Panc1 (cell line): ENCODE measurements around the gene CTDSP1. TPM values are rescaled to one million over a fixed set of nuclear protein-coding genes. Genes with fewer than 3 reads are reported as not detected.

ENCODE experiments used
- ATAC-seq: fragments of 200-7000 bp; cut with Tn5 transposase; 2 replicates; pipeline ENCODE4 v1.9.1; 2020; ENCODE audit warnings: mild to moderate bottlenecking, moderate library complexity
- BruUV-seq: library from RNA; stranded (reverse); fragments of 400-500 nt; replicated peaks from 2 replicates; lab custom pipeline; 2021; lab: Mats Ljungman, UMichigan
- CTCF ChIA-PET: fragments of 300-600 bp; sonication (Branson Sonifier 250); formaldehyde crosslinking; loops from one replicate; lab custom pipeline; 2022; ENCODE audit warnings: antibody characterized with exemption; lab: Charles Lee
- POLR2A ChIA-PET: fragments of 300-600 bp; sonication (Branson Sonifier 250); formaldehyde crosslinking; loops from one replicate; lab custom pipeline; 2022; ENCODE audit warnings: antibody characterized with exemption; lab: Charles Lee
- DNase-seq: peaks from one replicate; pipeline ENCODE4 v3.0.0-alpha.2; 2010; ENCODE audit warnings: low read depth, low spot score
- H3K27ac ChIP-seq: 2 replicates; pipeline ENCODE4 v1.5.1; 2011; ENCODE audit warnings: mild to moderate bottlenecking, low read length, inconsistent platforms
- H3K27me3 ChIP-seq: fragments of 200-500 bp; sonication (Bioruptor generic); 2 replicates; pipeline ENCODE4 v1.6.0; 2014; ENCODE audit warnings: low read length, inconsistent platforms; ENCODE audit not compliant: control insufficient read depth, insufficient read depth
- H3K36me3 ChIP-seq: fragments of 200-500 bp; sonication (Bioruptor generic); 2 replicates; pipeline ENCODE4 v1.5.1; 2014; ENCODE audit warnings: inconsistent platforms, mild to moderate bottlenecking, low read length, moderate library complexity; ENCODE audit not compliant: control insufficient read depth, insufficient read depth
- H3K4me1 ChIP-seq: 2 replicates; pipeline ENCODE4 v1.5.1; 2011; ENCODE audit warnings: inconsistent platforms, mild to moderate bottlenecking, low read length, moderate library complexity; ENCODE audit not compliant: control insufficient read depth, insufficient read depth
- H3K4me3 ChIP-seq, 2 experiments: 2 replicates each; pipeline ENCODE4 v1.5.1; 2011 to 2012; ENCODE audit warnings: low read depth in 2 of 2, low read length in 2 of 2, mild to moderate bottlenecking in 2 of 2, inconsistent platforms in 1 of 2, moderate library complexity in 1 of 2
- H3K9me3 ChIP-seq: fragments of 200-500 bp; sonication (Bioruptor generic); 2 replicates; pipeline ENCODE4 v1.5.1; 2014; ENCODE audit warnings: low read depth, mild to moderate bottlenecking, inconsistent platforms, low read length, moderate library complexity; ENCODE audit not compliant: control insufficient read depth, insufficient read depth
- POLR2AphosphoS5 ChIP-seq: IDR thresholded peaks from 2 replicates; pipeline ENCODE4 v1.6.1; 2012; ENCODE audit warnings: mild to moderate bottlenecking, low read depth, low read length, moderate library complexity
- REST ChIP-seq, 2 experiments: IDR thresholded peaks; 2 replicates each; pipeline ENCODE4 v1.6.1; 2011 to 2012; ENCODE audit warnings: low read depth in 2 of 2, control low read depth in 1 of 2, low read length in 1 of 2, mild to moderate bottlenecking in 1 of 2, moderate library complexity in 1 of 2; ENCODE audit not compliant: insufficient read depth in 1 of 2
- SIN3A ChIP-seq: IDR thresholded peaks from 2 replicates; pipeline ENCODE4 v1.6.1; 2012; ENCODE audit warnings: low read depth, mild to moderate bottlenecking, low read length, moderate library complexity, borderline replicate concordance; ENCODE audit not compliant: insufficient read depth
- TCF7L2 ChIP-seq: IDR thresholded peaks from 2 replicates; pipeline ENCODE4 v1.6.1; 2011; ENCODE audit warnings: mild to moderate bottlenecking, low read depth, low read length, inconsistent platforms
- in situ Hi-C: cut with HindIII; loops from 2 replicates; pipeline ENCODE4 v1.10.0; 2016; ENCODE audit warnings: low sequenced_read_pairs, low pct_unique_long_range_greater_than_20kb
- intact Hi-C: fragments of 100-400 bp; cut with micrococcal nuclease; formaldehyde crosslinking; loops from one replicate; pipeline ENCODE4 v1.10.0; 2022; ENCODE audit not compliant: unreplicated experiment
- total RNA-seq: library from RNA; stranded (reverse); gene quantifications from one replicate; pipeline ENCODE4 v1.2.1, GENCODE V29; 2021; ENCODE audit not compliant: unreplicated experiment
- TF ChIP-seq, protein P1 (sequence below): fragments of 450-650 bp; IDR thresholded peaks from 2 replicates; pipeline ENCODE4 v1.5.1; 2017; ENCODE audit warnings: mild to moderate bottlenecking

Gene CTDSP1
- total RNA-seq, 1 experiment from 2014 or later: 128 TPM

DNA sequence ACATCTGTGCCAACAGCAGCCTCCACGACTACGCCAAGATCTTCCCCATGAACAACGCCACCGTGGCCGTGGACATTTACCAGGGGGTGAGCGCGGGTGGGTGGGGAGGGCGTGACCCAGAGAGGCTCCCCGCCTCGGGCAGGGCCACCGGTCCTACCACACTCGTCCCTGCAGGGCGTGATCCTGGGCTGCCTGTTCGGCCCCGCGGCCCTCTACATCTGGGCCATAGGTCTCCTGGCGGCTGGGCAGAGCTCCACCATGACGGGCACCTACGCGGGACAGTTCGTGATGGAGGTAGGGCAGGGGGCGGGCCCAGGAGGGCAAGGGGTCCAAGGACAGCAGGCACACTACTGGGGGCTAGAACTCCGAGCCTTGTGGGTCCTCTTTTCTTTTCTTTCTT lies 8.5 kb upstream of the CTDSP1 start:
- Histone ChIP-seq H3K36me3 (no peaks in the 10 kb centered on the region), H3K9me3 (no peaks in the 10 kb centered on the region), H3K4me3 (no peak overlapping the region), H3K27ac (no peak overlapping the region), H3K27me3 (no peaks in the 10 kb centered on the region), H3K4me1 (peaks cover 17% of the 10 kb centered on the region)
- ATAC-seq: no peak
- DNase-seq: no peak
- intact Hi-C loops: no loop called here
- POLR2A ChIA-PET: no interaction called here
- in situ Hi-C loops: no loop called here
- CTCF ChIA-PET: no interaction called here
- no TSS peak for BruUV-seq
- no peak for TF ChIP-seq REST (IDR thresholded peaks at IDR 0.05; ENCODE audit: insufficient read depth in 1 of 2, low read depth in 2 of 2, low read length in 1 of 2)
- TF ChIP-seq POLR2AphosphoS5: no peak
- TF ChIP-seq, protein P1, sequence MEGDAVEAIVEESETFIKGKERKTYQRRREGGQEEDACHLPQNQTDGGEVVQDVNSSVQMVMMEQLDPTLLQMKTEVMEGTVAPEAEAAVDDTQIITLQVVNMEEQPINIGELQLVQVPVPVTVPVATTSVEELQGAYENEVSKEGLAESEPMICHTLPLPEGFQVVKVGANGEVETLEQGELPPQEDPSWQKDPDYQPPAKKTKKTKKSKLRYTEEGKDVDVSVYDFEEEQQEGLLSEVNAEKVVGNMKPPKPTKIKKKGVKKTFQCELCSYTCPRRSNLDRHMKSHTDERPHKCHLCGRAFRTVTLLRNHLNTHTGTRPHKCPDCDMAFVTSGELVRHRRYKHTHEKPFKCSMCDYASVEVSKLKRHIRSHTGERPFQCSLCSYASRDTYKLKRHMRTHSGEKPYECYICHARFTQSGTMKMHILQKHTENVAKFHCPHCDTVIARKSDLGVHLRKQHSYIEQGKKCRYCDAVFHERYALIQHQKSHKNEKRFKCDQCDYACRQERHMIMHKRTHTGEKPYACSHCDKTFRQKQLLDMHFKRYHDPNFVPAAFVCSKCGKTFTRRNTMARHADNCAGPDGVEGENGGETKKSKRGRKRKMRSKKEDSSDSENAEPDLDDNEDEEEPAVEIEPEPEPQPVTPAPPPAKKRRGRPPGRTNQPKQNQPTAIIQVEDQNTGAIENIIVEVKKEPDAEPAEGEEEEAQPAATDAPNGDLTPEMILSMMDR: no peak
- no peak for TF ChIP-seq SIN3A
- no peak for TF ChIP-seq TCF7L2

GRCh38 chr2:218392459-218392858 lies 7.2 kb upstream of the CTDSP1 start:
- H3K4me1 ChIP-seq: peaks cover 20% of the 10 kb centered on the region
- POLR2A ChIA-PET: no interaction called here
- intact Hi-C loops: no loop called here
- BruUV-seq: no TSS peak
- in situ Hi-C loops: no loop called here
- H3K27ac ChIP-seq: no peak overlapping the region
- DNase-seq: no peak
- no peaks in the 10 kb centered on the region for H3K9me3 ChIP-seq
- TF ChIP-seq, protein P1: no peak
- TF ChIP-seq TCF7L2 (no peak), POLR2AphosphoS5 (no peak), SIN3A (no peak), REST (IDR thresholded peaks at IDR 0.05; ENCODE audit: insufficient read depth in 1 of 2, low read depth in 2 of 2, low read length in 1 of 2) (no peak)
- CTCF ChIA-PET: no interaction called here
- ATAC-seq: no peak
- no peaks in the 10 kb centered on the region for H3K36me3 ChIP-seq
- H3K4me3 ChIP-seq: no peak overlapping the region
- H3K27me3 ChIP-seq: no peaks in the 10 kb centered on the region
